ENCODE measurements around the gene IGSF21.

The IGSF21 gene

GRCh38 chr1:18328803-18329202, 221.2 kb downstream of the IGSF21 start:
- TF ChIP-seq CTCF (IDR thresholded peaks at IDR 0.05; ENCODE audit: low read depth, low read length), result no peak
- no peak overlapping the region for H3K4me3 ChIP-seq (replicated peaks in 1 of 2; ENCODE audit: low read depth in 2 of 2, low read length in 2 of 2)
- DNase-seq (ENCODE audit: low read depth in 2 of 2), result no peak

GRCh38 chr1:18329469-18330253, 222.1 kb downstream of the IGSF21 start:
- DNase-seq (ENCODE audit: low read depth in 2 of 2), result no peak
- no peak overlapping the region for H3K4me3 ChIP-seq (replicated peaks in 1 of 2; ENCODE audit: low read depth in 2 of 2, low read length in 2 of 2)
- TF ChIP-seq CTCF (IDR thresholded peaks at IDR 0.05; ENCODE audit: low read depth, low read length), result no peak

- no peak overlapping the region for H3K4me3 ChIP-seq (replicated peaks in 1 of 2; ENCODE audit: low read depth in 2 of 2, low read length in 2 of 2)
- no peak for DNase-seq (ENCODE audit: low read depth in 2 of 2)
- no peak for TF ChIP-seq CTCF (IDR thresholded peaks at IDR 0.05; ENCODE audit: low read depth, low read length)
These were observed 225.0 kb downstream of the IGSF21 start for GRCh38 chr1:18332576-18332975.

GRCh38 chr1:18333220-18333619, 225.6 kb downstream of the IGSF21 start:
- DNase-seq (ENCODE audit: low read depth in 2 of 2), result no peak
- no peak overlapping the region for H3K4me3 ChIP-seq (replicated peaks in 1 of 2; ENCODE audit: low read depth in 2 of 2, low read length in 2 of 2)
- no peak for TF ChIP-seq CTCF (IDR thresholded peaks at IDR 0.05; ENCODE audit: low read depth, low read length)

GRCh38 chr1:18336801-18337200, 229.2 kb downstream of the IGSF21 start:
- TF ChIP-seq CTCF (IDR thresholded peaks at IDR 0.05; ENCODE audit: low read depth, low read length), result no peak
- no peak overlapping the region for H3K4me3 ChIP-seq (replicated peaks in 1 of 2; ENCODE audit: low read depth in 2 of 2, low read length in 2 of 2)
- DNase-seq (ENCODE audit: low read depth in 2 of 2), result no peak

GRCh38 chr1:18337757-18338156, 230.2 kb downstream of the IGSF21 start:
- H3K4me3 ChIP-seq (replicated peaks in 1 of 2; ENCODE audit: low read depth in 2 of 2, low read length in 2 of 2), result no peak overlapping the region

More at GRCh38 chr1:18337757-18338156, 230.2 kb downstream of the IGSF21 start:
- TF ChIP-seq CTCF (IDR thresholded peaks at IDR 0.05; ENCODE audit: low read depth, low read length), result no peak
- DNase-seq (ENCODE audit: low read depth in 2 of 2), result no peak

Measured in cardiac fibroblast (primary cell).